A673 (cell line): ENCODE measurements around the gene GRIA1.

Experiments used
- EZH2 ChIP-seq: fragments of 200-600 bp; sonication (generic); IDR thresholded peaks from 2 replicates; pipeline ENCODE4 v1.6.1; 2017; ENCODE audit warnings: borderline replicate concordance, low read depth, mild to moderate bottlenecking, mixed read lengths, antibody characterized with exemption, low read length; ENCODE audit not compliant: poor library complexity, severe bottlenecking
- TF ChIP-seq, protein P1 (sequence below): fragments of 300-800, 200-600 bp; sonication (generic); conservative IDR thresholded peaks from 2 replicates; pipeline ENCODE4 v1.5.1; 2017; ENCODE audit warnings: low read depth, mild to moderate bottlenecking, antibody characterized with exemption, low read length, moderate library complexity, mixed read lengths

- TF ChIP-seq, protein P1, sequence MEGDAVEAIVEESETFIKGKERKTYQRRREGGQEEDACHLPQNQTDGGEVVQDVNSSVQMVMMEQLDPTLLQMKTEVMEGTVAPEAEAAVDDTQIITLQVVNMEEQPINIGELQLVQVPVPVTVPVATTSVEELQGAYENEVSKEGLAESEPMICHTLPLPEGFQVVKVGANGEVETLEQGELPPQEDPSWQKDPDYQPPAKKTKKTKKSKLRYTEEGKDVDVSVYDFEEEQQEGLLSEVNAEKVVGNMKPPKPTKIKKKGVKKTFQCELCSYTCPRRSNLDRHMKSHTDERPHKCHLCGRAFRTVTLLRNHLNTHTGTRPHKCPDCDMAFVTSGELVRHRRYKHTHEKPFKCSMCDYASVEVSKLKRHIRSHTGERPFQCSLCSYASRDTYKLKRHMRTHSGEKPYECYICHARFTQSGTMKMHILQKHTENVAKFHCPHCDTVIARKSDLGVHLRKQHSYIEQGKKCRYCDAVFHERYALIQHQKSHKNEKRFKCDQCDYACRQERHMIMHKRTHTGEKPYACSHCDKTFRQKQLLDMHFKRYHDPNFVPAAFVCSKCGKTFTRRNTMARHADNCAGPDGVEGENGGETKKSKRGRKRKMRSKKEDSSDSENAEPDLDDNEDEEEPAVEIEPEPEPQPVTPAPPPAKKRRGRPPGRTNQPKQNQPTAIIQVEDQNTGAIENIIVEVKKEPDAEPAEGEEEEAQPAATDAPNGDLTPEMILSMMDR = no peak
- TF ChIP-seq EZH2 = no peak
Observed at GRCh38 chr5:153818626-153819025, 328.2 kb downstream of the GRIA1 start.
